K562 treated with DMSO at 1 percent for 24 hours (cell line): ENCODE results near the gene SLC16A4. TPM values are rescaled to one million over a fixed set of nuclear protein-coding genes. Genes with fewer than 3 reads are reported as not detected.

Experiments used
- total RNA-seq: library from RNA; unstranded; fragments of 300-600 nt; gene quantifications from 2 replicates; pipeline ENCODE4 v1.2.3, GENCODE V29; 2022; ENCODE audit warnings: low read depth; ENCODE audit not compliant: insufficient read depth

The SLC16A4 gene
- 0.21 and 0.47 TPM in 2 replicates for total RNA-seq

GRCh38 chr1:110390692-110391245, at the start of gene SLC16A4:
SLC16A4 (minus strand) TSS chr1:110391026; CDS start chr1:110389323, 1,703 bp downstream.

DNA sequence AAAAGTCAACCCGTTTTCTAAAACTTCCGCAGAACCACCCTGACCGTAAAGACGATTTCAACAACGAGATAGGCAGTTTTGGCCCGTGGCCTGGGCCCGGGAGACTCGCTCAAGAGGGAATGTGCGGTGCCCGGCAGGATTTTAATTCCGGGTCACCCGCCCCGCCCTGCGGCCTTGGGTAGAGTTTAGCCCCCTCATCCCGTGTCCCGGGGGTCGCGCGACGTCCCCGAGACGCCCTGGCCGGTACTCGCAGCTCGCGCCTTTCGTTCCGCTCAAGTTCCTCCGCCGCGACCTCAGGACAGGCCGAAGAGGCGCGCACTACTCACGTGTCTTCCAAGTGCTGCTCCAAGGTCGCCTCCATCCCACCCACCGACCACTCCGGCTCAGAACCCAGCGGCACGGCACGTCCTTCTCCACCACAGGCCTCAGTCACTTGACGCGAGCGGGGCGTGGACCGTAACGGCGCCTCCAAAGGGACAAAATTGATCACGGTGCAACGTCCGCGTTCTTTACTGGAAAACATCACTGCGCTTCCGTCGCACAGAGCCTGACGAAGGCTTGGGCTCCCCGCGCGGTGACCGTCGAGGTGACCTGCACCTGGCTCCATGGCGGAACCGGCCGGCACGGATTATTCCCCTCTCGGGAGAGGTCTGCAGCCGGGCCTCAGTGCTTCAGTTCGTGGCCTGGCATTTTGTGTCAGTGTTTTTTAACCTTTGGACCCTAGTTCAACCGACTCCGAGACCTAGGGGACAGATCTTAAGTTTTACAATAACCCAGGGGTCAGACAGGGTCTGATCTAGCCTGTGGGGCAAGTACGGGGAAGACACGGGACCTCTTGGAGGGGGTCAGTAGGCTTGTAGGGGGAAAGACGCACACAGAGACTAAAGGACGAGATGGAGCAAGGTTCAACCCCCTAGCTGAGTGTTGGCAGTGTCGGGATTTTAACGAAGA, 16.7 kb upstream of the SLC16A4 start, which contains the start of gene LAMTOR5:
TSS of gene LAMTOR5 (minus strand) at position 435 of the 951 bp plus-strand sequence. CDS start at position 361, 74 bp downstream.

GRCh38 chr1:110338886-110339406, 51.9 kb downstream of the SLC16A4 start, which contains the start of gene RBM15:
RBM15 (plus strand) TSS chr1:110339377; CDS start chr1:110339406, 29 bp downstream.

Other genes with a start within 250 kb of the SLC16A4 start
- gene SLC6A17, start 240.5 kb downstream of the SLC16A4 start, total RNA-seq: not detected in 2 replicates
- 2.8 and 5.1 TPM in 2 replicates for gene KCNC4, start 180.7 kb downstream of the SLC16A4 start, total RNA-seq
- gene RBM15, start 51.6 kb downstream of the SLC16A4 start, total RNA-seq: 24.4 and 26.5 TPM in 2 replicates
- gene LAMTOR5, start 16.7 kb upstream of the SLC16A4 start, total RNA-seq: 310 and 332 TPM in 2 replicates
- not detected in 2 replicates for gene PROK1, start 60.1 kb upstream of the SLC16A4 start, total RNA-seq
- not detected in 2 replicates for gene KCNA10, start 128.1 kb upstream of the SLC16A4 start, total RNA-seq
- not detected in 2 replicates for gene KCNA2, start 215.3 kb upstream of the SLC16A4 start, total RNA-seq